ENCODE data around the gene MISP3.

The MISP3 gene

DNA sequence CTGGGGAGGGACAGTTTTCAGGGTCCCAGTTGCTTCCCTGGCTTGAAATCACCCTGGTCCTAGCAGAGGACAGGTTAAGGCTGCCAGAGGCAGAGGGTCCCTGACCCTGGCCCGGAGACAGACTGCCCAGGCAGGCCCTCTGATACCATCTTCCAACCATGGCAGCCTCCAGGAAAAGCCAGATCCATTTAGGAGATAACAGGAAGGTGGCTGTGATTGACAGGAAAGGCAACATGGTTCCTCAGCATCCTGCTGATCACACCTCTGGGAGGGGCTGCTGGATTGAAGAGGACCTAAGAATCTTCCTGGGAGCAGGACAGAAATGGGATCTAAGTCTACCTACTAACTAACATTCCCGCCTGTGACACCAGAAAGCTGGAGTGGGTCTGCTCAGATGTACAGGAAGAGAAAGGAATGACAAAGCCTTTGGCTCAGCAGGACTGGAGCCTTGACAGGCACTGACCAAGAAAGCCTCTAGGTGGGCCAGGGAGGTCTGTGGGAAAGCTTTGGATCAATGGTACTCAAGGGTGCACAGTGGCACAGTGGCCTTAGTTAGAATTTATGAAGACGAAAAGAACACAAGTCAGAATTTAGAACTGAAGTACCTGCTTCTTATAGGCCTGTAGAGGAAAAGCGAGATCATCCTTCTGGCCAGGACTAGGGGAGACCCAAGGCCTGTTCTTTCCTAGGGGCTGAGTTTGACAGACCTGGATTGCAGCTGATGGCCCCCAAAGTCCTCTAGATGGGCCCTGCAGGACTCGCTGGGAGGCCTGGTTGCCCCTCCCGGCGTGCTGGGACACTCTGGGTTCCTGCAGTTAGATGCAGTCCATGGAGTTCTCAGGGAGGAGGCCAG lies 47.3 kb downstream of the MISP3 start:
- no peak for DNase-seq (ENCODE audit: low read depth in 2 of 2)

DNA sequence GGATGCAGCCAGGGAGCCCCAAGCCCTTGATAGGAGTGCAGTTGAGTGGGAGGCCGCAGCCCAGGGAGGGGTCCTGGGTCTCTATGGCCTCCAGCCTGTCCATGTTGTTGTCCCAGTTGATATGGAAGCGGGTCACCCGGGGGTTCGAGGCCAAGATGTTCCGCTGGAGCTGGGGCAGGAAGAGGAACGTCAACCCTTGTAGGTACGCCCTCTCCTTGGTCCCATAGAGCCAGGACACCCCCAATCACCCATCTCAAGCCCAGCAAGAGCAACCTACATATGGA lies 47.9 kb downstream of the MISP3 start:
- DNase-seq (ENCODE audit: low read depth in 2 of 2), result no peak

DNA sequence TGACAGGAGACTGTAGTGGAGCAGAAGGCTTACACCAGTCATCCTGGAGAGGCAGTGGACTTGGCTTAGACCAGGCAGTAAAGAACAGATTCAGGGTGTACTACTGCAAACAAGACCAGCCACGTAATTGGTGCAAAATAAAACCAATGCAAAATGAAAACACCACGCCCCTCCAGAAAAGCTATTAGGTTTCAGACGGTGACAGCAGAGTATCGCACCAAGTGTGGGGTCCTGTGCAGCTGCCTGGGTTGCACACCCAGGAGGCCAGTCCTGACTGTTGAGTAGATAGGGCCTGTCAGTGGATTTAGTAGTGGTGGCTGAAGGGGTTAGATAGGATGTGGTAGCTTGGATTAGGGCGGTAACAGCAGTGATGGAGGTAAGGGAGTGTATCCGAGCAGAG lies 50.3 kb downstream of the MISP3 start:
- no peak for DNase-seq (ENCODE audit: low read depth in 2 of 2)
